HEK293T (cell line): ENCODE results near the gene TNFAIP8.

Experiments used
- ELF4 ChIP-seq: fragments of 450-650 bp; IDR thresholded peaks from 2 replicates; pipeline ENCODE4 v1.6.1; 2017; ENCODE audit warnings: antibody characterized with exemption
- FOXA1 ChIP-seq: fragments of 450-650 bp; IDR thresholded peaks from 2 replicates; pipeline ENCODE4 v1.6.1; 2016; ENCODE audit warnings: mild to moderate bottlenecking
- FOXM1 ChIP-seq: fragments of 450-650 bp; IDR thresholded peaks from 2 replicates; pipeline ENCODE4 v1.6.1; 2017; ENCODE audit warnings: mild to moderate bottlenecking, borderline replicate concordance
- TARDBP ChIP-seq: fragments of 450-650 bp; IDR thresholded peaks from 2 replicates; pipeline ENCODE4 v1.6.1; 2016
- ZNF384 ChIP-seq: fragments of 450-650 bp; IDR thresholded peaks from 2 replicates; pipeline ENCODE4 v1.6.1; 2016
- TF ChIP-seq, protein P1 (sequence below): fragments of 450-650 bp; IDR thresholded peaks from 2 replicates; pipeline ENCODE4 v1.6.1; 2016

- TF ChIP-seq FOXA1: no peak
- no peak for TF ChIP-seq ZNF384
- TF ChIP-seq FOXM1: no peak
- TF ChIP-seq TARDBP: no peak
- TF ChIP-seq ELF4: no peak
- TF ChIP-seq, protein P1, sequence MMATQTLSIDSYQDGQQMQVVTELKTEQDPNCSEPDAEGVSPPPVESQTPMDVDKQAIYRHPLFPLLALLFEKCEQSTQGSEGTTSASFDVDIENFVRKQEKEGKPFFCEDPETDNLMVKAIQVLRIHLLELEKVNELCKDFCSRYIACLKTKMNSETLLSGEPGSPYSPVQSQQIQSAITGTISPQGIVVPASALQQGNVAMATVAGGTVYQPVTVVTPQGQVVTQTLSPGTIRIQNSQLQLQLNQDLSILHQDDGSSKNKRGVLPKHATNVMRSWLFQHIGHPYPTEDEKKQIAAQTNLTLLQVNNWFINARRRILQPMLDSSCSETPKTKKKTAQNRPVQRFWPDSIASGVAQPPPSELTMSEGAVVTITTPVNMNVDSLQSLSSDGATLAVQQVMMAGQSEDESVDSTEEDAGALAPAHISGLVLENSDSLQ: no peak
These were observed 43.4 kb upstream of the TNFAIP8 start for GRCh38 chr5:119312403-119312802.
